VCaP (cell line): ENCODE results near the gene CRISPLD2.

Source experiments
- H3K27ac ChIP-seq: fragments of 450-650 bp; 2 replicates; pipeline ENCODE4 v1.5.1; 2017
- CTCF ChIP-seq: fragments of 450-650 bp; conservative IDR thresholded peaks from 2 replicates; pipeline ENCODE4 v1.5.1; 2017; ENCODE audit warnings: mild to moderate bottlenecking, moderate library complexity

CRISPLD2 gene

GRCh38 chr16:84842516-84843148 is 22.8 kb downstream of the CRISPLD2 start:
- H3K27ac ChIP-seq: no peak overlapping the region
- no peak for TF ChIP-seq CTCF

- H3K27ac ChIP-seq: no peak overlapping the region
- no peak for TF ChIP-seq CTCF
Measured at GRCh38 chr16:84843149-84844048, 23.6 kb downstream of the CRISPLD2 start.

- TF ChIP-seq CTCF: no peak
- no peak overlapping the region for H3K27ac ChIP-seq
Measured at GRCh38 chr16:84844049-84844350, 24.2 kb downstream of the CRISPLD2 start.

GRCh38 chr16:84844559-84845495 is 25.0 kb downstream of the CRISPLD2 start:
- no peak overlapping the region for H3K27ac ChIP-seq

GRCh38 chr16:84845496-84846002 is 25.8 kb downstream of the CRISPLD2 start:
- H3K27ac ChIP-seq: no peak overlapping the region
- TF ChIP-seq CTCF: no peak

More at GRCh38 chr16:84844559-84845495, 25.0 kb downstream of the CRISPLD2 start:
- no peak for TF ChIP-seq CTCF

- H3K27ac ChIP-seq: no peak overlapping the region
Measured at GRCh38 chr16:84847564-84848355, 28.0 kb downstream of the CRISPLD2 start.

More at GRCh38 chr16:84847564-84848355, 28.0 kb downstream of the CRISPLD2 start:
- no peak for TF ChIP-seq CTCF
